GM18861 (cell line): ENCODE data around the gene DUOXA1.

ENCODE experiments used
- ATAC-seq: cut with Tn5 transposase; IDR thresholded peaks from one replicate; pipeline ENCODE4 v1.9.1; 2021; ENCODE audit not compliant: unreplicated experiment

DUOXA1 gene

DNA sequence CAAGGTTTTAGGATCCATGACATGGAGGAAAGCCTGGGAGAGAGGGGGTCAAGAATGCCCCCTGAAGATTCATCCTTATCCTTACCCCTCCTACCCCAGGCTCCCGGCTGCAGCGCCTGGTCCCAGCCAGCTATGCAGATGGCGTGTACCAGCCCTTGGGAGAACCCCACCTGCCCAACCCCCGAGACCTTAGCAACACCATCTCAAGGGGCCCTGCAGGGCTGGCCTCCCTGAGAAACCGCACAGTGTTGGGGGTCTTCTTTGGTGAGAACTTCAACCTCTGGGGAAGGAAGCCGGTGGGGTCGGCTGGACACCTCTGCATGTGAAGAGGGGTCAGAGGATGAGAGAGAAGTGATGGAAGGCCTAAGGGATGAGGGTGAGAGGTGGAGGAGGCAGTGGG, 4.4 kb upstream of the DUOXA1 start:
- ATAC-seq = no peak

DNA sequence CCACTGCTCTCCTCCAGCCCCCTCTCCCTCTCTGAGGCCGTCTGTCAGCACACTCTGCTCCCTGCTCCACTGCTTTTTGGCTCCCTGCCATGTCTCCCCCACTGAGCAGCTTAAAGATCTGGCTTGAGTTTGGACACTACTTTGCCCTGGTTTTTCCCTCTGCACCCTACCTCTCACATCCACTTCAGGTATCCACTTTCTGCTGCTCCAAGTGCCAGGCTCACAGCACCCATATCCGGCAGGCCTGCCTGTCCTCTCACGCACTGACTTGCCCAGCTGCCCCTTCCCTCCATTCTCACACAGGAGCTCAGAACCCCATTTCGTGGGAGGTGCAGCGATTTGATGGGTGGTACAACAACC, 3.9 kb upstream of the DUOXA1 start:
- no peak for ATAC-seq

DNA sequence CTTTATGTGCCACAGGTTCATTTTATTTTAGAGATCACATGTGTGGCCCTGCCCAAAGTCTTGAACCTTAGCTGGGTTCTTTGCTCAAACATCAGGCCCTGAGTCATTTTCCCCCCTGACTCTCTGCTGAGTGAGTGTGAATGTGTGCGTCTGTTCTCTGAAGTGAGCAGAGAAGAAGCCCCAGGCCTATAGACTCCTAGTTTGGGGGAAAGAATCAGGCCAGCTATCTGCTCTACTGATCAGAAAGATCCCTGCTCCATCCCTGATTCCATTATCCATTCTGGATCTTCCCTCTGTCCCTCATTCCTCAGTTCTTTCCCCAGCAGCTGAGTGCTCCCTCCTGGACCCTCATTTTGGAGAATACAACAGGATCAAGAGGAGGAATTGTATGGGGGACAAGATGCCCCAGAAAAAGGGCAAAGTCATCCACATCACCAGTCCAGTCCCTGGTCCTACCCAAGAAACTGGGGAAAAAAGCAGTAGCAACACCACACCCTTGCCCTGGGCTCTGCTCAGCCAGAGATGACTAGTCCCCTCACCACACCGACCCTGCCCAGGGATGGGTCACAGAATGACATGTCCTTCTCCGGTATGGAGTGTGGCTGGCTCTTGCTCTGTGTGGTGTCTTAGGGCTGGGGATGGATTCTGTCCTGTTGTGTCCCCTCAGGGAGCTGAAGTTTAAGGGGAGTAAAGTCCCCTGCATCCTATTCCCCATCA, 3.3 kb upstream of the DUOXA1 start:
- no peak for ATAC-seq

DNA sequence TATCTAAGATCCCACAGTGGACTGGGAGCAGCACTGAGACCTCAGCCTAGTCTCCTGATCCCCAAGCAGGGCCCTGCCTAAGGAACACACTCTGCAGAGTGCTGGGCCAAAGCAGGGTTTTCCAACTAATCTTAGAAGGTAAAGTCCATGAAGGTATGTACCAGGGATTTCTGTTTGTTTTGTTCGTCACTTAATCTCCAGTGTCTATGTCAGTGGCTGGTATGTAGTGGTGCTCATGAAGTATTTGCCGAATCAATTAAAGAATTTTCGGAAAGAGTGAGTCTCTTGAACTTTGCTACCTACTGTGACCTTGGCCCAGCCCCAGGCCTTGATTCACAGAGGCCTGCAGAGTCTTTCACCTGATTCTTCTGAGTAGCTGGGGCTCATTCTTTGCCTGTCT, 1.8 kb upstream of the DUOXA1 start:
- no peak for ATAC-seq

DNA sequence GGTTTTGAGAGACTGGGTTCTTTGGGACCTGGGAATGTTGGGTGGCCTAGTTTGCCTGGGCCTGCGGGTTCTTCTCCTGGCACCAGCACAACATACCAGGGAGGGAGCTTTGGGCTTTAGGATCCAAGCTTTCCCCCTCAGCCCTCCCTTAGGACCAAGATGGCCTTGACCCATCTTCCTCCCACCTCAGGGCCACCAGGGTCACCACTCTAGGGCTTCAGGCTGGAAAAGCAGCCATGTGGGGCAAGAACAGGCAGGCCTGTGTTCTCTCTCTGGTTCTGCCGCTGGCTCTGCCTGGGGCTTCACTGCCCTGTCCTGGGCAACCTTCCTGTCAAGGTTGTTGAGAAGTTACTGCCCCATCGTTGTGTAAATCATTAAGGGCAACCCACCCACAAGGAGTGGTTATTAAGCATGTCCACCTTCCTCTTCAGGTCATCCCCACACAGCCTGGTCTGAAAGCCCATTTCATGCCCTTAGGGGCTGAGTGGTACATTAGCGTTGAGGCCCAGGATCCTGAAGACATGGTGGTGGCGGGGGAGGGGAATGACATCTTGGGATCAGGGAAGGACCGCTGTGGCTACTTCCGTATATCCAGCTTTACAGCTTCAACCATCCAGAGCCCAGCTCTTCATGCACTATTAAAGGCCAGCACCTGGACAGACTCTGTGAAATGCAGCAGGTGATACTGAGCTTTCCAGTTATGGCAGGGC, 767 bp upstream of the DUOXA1 start:
- no peak for ATAC-seq

DNA sequence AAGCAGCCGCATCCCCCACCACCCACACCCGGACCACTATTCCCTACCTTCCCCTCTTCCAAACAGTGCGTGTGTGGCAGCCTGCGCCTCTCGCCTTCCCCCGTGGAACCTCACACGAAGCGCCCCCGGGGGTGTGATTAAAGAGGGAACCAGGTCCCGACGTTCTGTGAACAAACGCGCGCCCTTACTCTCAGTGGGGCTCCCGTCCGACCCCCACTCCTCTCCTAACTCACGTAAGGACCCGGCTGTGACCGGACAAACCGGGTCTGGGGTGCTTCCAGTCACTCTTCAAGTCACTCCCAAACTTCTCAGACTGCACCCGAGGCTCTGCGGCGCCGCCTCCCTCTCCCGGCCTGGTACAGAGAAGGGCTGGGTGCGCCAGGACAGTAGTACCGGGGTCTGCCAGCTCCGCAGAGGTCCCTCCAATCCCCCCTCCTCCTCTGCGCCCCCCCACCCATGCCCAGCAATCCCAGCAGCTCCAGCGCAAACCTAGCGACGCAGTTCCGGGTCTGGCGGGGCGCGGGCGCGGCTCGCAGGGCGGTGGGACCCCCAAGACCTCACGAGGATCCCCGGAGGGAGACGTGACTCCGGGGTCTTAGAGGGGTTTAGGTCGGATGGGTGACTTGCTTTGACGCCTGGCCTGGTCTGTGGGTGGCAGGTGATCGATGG, 574 bp downstream of the DUOXA1 start:
- ATAC-seq = no peak

DNA sequence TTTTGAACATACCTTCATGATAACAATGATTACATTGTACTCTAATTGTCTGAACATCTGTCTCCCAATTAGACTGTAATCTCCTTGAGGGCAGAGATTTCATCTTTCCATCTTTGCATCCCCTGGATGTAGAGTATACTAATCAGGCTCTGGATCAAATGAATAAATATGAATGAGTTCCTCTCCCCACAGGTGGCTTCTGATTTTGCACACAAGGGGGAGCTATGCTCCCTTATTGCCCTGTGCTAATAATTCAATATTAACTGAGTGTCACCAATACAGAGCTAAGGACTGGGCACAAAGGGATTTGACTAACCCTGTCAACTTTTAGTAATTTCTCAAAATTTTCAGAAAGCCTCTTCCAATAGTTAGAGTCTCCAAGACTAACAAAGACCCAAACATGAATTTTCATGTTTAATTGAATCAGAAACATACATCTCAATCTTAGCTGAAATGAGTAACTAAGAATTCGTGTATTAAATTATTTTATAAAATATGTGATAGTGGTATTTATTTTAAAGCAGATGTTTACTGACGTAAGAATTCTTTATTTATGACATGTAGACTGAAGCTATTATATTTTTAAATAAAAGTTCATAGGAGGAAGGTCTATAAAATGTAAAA, 3.0 kb downstream of the DUOXA1 start:
- no peak for ATAC-seq

DNA sequence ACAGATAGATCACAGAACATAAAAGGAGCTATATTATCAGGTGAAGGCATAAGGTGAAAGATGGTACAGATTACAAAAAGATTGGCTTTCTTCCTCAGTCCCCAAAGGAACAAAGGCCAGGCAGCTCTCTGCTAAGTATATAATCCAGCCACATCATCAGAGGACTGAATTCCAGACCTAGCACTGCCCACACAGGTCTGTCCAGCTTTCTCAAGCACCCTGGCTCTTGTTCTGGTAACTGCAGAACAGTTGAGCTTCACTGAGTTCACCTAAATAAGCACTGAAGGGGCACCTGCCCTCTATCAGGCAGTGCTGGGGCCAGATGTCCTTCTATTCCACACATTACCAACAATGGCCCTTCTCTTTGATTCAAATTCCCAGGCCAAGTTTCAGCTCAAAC, 6.3 kb downstream of the DUOXA1 start:
- no peak for ATAC-seq

DNA sequence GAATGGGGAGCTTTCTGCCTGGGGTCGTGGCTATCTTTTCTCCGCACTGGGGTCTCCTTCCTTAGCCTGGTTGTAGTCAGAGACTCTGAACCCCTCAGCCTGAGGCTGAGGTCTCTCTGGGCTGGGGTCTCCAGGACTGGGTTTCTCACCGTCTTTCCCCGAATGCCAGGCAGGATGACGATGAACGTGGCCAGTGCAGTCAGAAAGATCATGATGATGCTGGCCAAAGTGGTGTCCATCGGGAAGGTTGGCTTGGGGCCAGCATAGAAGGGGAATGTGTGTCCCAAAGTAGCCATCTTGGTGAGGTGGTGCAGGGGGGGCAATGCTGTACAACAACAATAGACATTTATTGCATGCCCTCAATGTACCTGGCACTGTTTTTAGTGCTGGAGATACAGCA, 7.0 kb downstream of the DUOXA1 start:
- ATAC-seq = no peak

DNA sequence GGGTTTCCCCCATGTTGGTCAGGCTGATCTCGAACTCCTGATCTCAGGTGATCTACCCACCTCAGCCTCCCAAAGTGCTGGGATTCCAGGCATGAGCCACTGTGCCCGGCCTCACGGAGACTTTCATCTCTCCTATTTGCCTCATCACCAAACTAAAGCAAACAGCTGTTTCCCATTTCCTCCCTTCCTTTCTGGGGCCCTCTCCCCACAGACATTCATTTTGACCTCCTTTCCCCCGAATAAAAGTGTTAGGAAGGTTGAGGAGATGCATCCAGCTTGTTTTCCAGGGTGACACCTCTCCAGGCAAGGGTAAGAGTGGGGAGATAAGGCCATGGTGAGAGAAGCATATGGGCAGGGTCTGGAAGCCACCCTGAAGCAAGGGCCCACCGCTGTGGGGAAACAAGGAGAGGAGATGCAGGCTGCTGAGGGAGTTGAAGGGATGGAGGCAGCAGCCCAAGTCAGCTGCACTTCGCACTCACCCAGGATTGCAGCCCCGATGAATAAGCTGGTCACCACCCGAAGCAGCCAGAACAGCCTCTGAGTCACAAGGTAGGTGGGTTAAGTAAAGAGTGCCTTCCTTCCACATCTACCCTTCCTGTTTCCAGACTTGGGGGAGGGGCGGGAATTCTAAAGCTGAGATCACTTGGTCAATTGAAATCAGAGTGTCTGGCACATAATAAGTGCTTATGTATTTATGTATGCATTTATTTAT, 7.8 kb downstream of the DUOXA1 start:
- ATAC-seq = no peak

DNA sequence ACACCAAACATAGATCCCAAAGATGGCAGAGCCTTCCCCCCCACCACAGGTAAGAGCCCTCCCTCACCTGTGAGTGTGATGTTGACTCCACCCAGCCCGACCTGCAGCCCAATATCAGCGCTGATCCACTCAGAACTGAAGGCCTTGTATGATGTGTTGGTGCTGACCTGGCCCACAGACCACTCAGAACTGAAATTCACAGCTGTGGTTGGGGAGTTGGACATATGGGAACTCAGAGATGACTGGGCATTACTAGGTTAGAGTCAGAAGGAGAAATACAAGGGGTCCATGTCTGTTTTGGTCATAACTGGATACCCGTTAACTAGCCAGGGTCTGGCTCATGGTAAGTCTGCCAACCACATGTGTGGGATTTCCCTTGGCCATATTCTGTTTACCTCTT, 8.7 kb downstream of the DUOXA1 start:
- ATAC-seq = no peak

DNA sequence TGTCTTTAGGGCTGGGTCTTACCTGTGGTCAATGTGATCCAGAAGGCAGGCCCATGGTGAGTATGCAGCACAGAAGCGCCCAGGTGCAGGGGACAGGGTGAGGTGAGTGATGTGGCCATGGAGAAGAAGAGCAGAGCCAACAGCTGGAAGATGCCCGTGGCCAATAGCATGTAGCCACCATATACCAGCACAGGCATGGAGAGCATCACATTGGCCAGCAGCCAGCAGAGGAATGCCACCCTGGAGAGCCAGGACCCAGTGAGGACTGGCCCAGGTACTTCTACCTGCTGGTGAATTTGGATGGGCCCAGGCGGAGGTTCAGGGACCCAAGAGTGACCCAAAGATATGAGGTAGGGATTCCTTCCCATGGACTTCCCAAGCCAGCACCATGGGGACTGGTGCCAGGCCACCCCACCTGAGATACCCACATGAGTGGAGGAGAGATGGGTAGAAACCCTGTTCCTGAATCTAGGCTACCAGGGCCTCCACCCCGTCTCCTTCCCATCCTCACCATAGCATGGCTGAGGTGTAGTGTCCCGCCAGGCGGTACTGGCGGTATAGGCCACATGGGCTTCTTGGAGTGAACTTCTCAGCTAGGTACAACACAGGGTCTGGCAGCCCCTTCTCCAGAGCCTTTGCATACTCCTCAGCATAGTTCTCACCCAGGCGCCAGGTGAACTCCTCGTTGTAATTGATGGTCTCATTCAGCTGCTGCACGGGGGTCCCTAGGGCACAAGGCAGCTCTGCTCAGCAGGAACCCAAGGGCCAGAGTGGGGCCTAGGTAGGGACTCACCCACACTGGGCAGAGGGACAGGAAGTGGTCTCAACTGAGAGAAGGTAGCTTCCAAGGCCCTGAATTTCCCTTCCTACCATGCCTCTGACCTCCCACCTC, 9.4 kb downstream of the DUOXA1 start:
- no peak for ATAC-seq

DNA sequence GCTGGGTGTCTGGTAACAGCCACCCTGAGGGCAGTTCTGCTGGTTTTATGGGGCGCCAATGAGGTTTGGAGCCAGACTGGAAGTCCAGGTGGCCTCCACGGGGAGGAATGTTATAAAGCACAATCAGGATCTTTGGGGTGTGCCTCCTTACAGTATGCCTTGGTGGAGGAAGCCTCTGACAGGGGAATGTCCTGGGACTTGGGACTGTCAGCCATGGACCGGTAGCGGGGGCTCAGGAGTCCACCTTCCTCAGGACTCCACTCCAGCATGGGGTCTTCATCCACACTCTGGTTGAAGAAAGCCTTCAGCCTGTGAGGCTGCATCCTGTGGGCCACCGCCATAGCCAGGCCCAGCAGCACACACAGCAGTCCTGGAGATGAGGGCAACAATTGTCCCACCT, 10.7 kb downstream of the DUOXA1 start:
- no peak for ATAC-seq

DNA sequence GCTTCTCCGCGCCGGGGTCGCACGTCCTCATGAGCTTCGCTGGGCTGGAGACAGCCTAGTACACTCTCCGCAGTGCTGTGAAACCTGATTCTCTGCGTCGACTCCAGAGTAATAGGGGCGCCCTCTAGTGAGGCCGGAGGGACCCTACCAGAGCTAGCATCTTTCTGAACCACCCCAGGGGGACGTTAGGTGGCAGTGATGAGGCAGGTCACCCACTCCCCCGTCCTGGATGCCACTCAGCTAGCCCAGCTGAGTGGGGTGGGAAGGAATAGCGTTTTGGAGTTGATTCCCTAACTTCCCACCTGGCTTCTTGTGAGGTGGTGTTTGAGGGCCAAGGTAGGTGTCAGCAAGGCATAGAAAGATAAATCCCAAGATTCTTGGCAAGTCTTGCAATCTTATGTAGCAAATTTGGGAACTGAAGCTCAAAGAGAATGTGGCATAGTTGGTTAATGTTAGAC, 11.5 kb downstream of the DUOXA1 start:
- ATAC-seq = peak; percentile 94

DNA sequence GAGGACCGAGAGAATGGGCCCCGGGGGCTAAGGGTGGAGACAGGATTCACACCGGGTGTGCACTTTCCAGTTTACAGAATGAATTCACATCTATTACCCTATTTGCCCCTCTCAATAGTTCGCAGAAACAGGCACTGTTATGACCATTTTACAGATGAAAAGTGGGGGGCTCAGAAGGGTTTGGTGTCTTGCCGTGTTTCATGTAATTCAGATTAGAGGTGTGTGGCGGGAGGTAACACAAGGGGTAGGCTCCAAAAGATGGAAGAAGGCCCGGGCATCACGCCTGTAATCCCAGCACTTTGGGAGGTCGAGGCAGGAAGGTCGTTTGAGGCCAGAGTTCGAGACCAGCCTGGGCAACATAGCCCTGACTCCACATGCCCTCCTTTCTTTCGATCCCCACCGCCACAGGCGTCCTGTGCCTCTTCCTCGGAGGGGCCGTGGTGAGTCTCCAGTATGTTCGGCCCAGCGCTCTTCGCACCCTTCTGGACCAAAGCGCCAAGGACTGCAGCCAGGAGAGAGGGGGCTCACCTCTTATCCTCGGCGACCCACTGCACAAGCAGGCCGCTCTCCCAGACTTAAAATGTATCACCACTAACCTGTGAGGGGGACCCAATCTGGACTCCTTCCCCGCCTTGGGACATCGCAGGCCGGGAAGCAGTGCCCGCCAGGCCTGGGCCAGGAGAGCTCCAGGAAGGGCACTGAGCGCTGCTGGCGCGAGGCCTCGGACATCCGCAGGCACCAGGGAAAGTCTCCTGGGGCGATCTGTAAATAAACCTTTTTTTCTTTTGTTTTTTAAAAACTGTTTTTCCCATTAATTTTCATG, 12.2 kb downstream of the DUOXA1 start:
- no peak for ATAC-seq

DNA sequence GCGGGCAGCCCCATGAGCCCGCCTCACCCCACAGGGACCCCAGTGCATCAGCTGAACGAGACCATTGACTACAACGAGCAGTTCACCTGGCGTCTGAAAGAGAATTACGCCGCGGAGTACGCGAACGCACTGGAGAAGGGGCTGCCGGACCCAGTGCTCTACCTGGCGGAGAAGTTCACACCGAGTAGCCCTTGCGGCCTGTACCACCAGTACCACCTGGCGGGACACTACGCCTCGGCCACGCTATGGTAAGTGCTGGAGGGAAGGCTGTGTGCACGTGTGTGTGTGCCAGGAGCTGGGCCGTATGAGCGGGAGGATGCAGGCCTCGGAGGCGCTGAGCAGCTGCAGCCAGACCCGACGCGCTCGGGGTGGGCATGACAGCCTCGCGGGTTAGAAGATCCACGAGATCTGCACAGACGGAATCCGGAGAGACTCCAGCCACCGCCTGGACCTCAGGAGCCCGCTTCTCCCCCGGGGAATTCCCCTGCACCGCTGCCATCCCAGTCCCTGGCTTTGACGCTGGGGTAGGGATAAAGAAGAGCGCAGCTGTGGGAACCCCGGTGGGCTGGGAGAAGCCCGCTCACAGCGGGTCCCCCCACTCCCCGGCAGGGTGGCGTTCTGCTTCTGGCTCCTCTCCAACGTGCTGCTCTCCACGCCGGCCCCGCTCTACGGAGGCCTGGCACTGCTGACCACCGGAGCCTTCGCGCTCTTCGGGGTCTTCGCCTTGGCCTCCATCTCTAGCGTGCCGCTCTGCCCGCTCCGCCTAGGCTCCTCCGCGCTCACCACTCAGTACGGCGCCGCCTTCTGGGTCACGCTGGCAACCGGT, 13.0 kb downstream of the DUOXA1 start:
- ATAC-seq = no peak

DNA sequence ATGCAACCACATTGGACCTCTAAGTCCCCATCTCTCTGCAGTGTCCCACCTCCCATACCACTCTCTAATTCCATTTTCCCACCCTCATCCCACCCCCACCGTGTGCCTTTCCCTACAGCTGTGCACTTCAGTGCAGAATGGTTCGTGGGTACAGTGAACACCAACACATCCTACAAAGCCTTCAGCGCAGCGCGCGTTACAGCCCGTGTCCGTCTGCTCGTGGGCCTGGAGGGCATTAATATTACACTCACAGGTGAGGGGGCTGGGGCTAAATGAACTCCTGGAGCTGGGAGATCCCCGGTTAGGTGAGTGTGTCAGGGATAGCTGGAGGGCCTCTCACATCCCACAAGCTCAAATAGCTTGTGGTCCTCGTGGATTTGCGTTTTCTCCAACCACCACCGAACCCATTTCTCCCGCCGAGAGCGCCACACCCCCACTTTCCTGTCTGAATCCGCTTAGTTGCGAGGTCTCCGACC, 13.6 kb downstream of the DUOXA1 start:
- no peak for ATAC-seq

DNA sequence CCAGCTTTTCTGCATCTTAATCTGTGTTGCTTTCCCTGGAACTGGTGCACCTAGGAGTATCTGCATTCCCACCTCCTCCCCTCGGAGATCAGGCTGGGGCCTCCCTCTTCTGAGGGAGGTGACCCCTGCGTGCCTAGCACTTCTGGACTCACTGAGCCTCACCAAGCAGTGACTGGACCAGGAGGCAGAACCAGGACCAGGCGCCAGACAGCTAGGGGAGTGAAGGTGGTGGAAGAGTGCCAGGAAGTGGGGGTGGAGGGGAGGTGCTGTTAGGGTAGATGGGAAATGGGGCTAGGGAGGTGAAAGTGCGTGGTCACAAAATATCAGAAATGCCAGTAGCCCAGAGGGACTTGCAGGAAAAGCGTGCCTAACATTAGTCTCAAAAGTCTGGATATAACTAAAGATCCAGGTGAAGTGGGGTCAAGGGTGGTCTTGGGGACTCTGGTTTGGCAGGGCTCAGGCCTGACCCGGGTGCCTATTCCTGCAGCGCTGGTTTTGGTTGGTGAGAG, 14.3 kb downstream of the DUOXA1 start:
- ATAC-seq = no peak
